Cortex of kidney (tissue), 1 donor: ENCODE measurements around the gene TESK2.
"Not testable (repeated sequence)": the region's sequence is repeated elsewhere in the genome, so short reads cannot be mapped to it uniquely, and the experiment has no call there.

Experiments
- DNase-seq: peaks from one replicate; lab custom pipeline; 2025; lab: John Stamatoyannopoulos, UW

Gene TESK2

DNA sequence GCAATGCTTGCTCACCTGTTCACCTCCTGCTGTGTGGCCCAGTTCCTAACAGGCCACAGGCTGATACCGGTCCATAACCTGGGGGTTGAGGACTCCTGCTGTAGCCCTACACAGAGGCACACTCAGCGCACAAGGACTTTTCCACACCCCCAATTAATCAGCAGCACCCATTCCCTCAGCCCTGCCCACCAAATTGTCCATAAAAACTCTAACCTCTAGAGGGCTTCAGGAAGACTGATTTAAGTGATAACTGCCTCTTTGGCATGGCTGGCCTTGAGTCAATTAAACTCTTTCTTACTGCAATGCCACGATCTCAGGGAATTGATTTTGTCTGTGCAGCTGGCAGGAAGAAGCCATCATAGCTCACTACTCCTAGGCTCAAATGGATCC is 79.5 kb downstream of the TESK2 start:
- no peak for DNase-seq

DNA sequence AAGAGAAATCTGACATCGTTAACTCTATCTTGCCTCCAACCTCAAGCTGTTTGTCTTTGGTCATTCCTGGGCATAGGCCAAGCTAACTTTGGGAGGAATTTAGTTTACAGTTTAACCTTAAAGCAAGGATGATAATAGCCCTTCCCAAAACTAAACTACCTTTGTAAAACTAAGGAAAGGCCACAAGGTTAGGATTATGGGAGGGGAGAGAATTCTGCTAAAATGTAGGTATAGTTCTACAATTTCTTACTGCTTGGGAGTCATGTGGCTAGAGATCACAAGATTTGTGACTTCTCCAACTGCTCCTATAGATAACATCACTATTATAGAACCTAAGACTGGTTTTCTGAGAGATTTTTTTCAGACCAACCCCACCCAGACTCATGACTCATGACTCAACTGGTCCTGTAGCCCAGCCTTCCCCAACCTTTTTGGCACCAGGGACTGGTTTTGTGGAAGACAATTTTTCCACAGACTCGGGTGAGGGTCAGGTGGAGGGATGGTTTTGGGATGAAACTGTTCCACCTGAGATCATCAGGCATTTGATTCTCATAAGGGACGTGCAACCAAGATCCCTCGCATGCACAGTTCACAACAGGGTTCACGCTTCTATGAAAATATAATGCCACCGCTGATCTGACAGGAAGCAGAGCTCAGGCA is 80.0 kb downstream of the TESK2 start:
- no peak for DNase-seq

DNA sequence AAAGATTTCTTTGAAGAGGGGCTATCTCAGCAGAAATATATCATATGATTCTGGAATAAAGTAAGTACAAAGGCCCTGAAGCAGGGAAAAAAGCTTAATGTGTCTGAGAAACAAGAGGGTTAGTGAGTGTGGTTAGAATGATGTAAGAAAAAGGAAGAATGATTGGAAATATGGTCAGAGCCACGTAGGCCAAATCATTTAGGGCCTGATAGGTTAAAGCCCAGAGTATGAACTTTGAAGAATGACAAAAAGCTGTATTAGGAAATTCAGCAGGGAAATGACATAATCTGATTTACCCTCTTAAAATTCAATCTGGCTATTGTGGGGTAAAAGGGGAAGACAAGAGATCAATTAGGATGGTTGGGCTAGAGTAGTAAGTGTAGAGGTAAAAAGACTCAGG is 81.7 kb downstream of the TESK2 start:
- no peak for DNase-seq

DNA sequence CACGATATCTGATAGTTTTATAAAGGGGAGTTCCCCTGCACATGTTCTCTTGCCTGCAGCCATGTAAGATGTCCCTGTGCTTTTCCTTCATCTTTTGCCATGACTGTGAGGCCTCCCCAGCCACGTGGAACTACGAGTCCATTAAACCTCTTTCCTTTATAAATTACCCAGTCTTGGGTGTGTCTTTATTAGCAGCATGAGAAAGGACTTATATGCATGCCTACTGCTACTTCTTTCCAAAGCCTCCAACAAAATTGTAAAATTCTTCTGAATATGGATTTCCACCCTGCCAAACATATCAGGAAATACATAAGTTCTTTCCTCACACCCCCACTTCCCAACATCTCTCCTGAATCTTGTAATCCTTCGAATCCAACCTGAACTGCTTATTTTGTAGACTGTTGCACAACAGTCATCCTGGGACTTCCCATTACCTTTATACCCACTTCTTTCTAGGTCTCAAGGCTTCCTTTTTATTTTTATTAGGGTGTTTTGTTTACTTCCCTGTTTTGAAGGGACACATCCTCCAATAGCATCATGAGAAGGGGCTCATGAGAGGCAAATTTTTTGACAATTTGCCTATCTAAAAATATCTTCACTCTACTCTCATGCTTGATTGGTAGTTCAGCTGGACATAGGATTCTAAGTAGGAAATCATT is 83.2 kb downstream of the TESK2 start:
- no peak for DNase-seq

DNA sequence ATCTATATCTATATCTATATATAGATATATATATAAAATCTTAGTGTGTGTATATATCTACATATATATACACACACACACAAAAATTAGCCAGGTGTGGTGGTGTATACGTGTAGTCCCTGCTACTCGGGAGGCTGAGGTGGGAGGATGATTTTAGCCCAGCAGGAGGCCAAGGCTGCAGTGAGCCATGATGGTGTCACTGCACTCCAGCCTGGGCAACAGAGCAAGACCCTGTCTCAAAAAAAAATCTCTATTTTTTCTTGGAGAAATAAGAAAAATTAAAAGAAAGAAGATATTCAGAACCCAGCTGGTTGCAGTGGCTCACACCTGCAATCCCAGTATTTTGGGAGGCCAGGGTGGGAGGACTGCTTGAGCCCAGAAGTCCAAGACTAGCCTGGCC is 85.3 kb downstream of the TESK2 start:
- no peak for DNase-seq

DNA sequence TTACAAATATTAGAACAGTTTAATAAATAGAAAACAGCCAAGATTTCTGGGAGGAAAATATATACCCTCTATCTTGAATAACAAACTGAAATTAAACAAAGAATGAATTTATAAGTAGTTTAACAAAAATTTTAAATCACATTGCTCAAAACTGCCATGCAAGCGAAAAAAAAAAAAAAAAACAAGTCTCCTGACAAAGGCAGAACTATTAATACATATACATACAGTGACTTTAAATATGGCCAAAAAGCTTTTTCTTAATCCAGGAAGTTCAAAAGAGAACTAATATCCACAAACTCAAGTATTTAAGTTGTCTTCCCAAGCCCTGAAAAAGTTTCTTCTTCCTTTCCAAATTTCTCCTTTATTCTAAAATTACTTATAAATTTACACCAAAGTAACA is 87.2 kb downstream of the TESK2 start:
- no peak for DNase-seq

DNA sequence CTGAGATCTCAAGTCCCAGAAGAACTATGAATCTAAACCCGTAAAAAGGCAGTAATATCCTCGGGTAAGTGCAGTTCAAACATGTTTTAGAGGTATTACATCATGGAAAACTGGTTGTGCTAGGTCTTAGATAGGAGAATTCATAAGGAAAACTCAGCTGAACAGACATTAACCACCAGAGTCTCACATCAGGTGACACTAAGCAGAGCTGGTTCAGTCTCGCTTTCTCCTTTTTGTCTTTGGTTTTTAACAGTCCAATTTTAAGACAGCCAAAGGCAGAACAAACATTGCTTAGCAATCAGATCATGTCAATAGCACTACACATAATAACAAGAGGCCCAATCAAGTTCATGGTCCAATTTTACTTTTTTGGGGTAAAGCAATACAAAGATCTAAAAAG is 87.7 kb downstream of the TESK2 start:
- DNase-seq = no peak

DNA sequence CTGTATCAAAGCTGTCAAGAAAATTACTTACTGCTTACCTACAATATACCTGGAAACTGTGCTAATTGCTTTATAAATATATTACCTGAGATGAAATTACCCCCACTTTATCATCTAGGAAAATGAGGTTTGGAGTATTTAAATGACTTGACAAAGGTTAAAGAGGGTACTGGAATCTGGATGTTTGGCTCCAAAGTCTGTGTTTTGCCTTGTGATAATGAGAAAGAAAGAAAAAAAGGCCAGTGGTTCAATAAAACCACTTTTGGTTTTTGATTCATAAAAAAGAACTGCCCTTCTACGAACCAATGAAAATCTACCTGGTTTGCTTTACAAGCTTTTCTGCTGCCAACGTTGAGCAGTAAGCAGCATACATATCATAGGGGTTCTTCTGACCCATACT is 89.4 kb downstream of the TESK2 start:
- no peak for DNase-seq

DNA sequence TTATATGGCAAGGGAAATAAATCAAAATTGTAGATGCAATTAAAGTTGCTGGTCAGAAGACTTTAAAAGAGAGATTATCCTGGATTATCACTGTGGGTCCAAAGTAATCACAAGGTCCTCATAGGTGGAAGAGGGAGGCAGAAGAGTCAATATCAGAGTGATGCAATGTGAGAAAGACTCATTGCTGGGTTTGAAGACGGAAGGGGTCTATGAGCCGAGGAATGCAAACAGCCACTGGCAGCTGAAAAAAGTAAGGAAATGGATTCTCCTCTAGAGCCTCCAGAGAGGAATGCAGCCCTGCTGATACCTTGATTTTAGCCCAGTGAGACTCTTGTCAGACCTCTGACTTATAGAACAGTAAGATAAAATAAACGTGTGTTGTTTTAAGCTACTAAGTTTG is 90.9 kb downstream of the TESK2 start:
- DNase-seq = no peak

DNA sequence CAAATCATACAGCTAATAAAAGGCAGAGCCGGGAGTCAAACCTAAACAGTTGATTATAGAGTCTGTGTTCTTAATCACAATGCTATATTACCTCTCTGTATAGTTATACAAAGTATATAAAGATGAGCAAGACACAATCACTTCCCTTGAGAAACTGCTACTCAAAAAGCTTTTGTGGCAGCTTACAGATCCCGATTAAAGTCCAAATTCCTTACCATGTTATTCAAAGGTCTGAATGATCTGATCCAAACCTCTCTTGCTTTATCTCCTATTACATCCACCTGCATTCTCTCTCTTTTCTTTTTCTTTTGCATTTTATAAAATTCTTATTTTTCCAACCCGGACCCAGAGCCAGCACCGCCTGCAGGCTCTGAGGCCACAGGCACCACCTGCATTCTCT is 93.7 kb downstream of the TESK2 start:
- no peak for DNase-seq

DNA sequence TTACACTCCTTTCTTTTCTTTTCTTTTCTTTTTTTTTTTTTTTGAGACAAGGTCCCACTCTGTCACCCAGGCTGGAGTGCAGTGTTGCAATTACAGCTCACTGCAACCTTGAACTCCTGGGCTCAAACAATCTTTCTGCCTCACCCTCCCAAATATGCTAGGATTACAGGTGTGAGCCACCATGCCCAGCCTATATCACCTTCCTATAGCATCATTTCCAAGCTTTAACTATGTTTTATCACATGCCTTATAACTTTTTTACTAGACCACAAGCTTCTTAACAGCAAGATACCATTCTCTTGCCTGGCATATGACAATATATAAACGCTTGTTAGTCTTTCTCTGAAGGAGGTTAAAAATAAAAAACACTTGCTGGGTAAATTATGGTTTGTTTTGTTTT is 95.4 kb downstream of the TESK2 start:
- DNase-seq = no peak

DNA sequence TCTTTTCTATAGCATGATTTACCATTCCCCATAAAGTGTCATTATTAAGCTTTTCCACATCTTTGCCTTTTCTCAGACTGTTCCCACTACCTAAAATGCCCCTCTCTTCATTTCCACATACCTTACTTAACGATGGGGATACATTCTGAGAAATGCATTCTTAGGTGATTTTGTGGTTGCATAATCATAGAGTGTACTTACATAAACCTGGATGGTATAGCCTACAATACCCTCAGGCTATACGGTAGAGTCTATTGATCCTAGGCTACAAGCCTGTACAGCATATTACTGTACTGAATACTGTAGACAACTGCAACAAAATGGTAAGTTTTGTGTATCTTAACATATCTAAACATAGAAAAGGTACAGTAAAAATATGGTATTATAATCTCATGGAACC is 95.9 kb downstream of the TESK2 start:
- no peak for DNase-seq

DNA sequence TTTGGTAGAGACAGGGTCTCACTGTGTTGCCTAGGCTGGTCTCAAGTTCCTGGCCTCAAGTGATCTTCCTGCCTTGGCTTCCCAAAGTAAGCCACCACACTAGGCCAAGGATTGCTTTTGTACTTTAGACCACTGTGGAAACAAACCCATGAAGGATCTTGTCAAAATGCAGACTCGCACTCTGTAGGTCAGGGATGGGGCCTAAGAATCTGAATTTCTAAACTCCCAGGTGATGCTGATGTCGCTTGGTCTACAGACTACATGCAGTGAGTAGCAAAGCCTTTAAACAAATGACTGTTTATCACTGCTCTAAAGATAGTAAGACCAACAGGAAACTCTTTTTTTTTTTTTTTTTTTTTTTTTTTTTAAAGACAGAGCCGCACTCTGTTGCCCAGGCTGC is 96.6 kb downstream of the TESK2 start:
- DNase-seq = no peak

DNA sequence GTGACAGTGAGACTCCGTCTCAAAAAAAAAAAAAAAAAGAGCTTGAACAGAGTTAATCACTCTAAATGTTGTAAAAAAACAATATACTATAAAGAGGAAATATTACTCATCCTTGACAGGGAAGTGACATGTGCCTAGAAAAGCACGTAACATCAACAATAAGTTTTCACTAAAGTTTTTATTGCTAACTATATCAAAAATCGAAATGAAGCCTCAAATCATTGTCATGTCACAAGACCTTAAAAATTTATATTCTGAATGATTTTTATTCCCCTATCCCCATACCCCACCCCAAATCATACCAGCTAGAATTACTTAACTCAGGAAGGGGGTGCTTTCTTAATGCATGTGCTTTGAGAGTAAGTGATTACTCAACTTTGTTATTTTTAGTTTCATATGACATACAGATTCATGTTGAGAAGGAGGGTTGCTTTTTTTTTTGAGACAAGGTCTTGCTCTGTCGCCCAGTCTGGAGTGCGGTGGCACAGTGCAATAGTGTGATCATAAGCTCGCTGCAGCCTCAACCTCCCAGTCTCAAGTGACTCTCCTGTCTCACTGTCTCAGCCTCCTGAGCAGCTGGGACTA is 97.2 kb downstream of the TESK2 start:
- no peak for DNase-seq

DNA sequence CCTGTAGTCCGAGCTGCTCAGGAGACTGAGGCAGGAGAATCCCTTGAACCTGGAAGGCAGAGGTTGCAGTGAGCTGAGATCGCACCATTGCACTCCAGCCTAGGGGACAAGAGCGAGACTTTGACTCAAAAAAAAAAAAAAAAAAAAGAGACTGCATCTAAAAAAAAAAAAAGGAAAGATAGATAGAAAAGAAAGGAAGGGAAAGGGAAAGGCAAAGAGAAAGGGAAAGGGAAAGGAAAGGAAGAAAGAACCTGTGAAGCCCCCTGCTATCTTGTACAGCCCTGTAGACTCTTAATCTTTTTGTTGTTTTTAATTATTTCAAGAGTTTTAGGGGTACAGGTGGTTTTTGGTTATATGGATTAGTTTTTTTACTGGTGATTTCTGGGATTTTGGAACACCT is 104.7 kb downstream of the TESK2 start:
- DNase-seq = no peak

DNA sequence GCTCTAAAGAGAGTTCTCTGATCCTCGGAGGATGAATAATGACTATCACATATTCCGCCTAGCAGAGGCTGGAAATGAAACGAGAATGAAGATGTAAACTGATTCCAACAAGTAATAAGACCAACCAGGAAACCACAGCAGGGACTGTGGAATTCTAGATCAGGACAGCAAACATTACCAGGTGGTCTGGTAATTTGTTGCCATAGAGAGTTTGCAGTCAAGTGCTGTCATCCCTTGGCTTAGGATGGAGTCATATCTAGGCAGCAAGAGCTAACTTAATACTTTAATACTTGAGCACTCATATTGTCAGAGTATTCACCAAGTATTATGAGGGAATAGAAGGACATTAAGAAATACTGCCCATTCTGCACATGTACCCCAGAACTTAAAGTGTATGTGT is 105.7 kb downstream of the TESK2 start:
- no peak for DNase-seq

DNA sequence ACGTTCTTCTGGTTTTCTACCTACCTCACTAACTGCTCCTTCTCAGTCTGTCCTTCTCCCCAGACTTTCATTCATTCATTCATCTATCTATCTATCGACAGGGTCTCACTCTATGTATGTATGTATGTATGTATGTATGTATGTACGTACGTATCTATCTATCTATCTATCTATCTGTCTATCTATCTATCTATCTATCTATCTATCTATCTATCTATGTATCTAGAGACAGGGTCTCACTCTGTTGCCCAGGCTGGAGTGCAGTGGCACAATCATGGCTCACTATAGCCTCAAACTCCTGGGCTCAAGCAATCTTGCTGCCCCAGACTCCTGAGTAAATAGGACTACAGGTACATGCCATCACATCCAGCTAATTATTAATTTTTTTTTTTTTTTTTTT is 106.8 kb downstream of the TESK2 start:
- DNase-seq = not testable (repeated sequence)

DNA sequence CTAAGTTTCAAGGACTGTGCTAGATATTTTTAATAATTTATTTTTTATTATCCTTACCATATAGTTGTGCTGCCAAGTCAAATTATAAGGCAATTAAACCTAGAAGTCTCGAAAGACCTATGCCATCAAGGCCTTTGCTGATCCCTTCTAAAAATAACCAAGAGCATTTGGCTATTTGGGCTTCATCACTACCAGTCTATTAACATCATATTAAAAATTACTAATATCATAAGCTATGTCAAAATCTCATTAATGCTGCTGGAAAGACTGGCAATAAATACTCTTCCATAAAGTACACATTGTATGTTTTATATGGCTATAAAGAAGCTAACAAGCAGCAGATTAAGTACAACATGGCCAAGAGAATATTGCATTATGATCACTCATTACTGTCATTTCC is 107.8 kb downstream of the TESK2 start:
- no peak for DNase-seq

DNA sequence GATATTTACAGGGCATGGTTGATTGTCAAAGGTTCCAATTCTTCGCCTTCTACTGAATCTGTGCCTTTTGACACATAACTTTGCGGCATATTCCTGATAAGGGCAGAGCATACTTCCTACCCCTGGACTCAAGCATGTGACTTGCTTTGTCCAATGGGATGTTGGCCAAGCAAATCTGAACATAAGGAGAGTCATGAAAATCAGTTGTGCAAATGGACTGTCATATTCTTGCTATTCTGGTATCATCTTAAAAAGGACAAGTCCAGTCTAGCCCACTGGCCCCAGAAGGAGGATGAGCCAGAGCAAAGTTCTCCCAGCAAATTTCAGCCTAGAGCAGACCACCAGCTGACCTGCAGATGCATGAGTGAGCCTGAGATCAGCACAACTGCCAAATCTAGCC is 109.7 kb downstream of the TESK2 start:
- DNase-seq = no peak

DNA sequence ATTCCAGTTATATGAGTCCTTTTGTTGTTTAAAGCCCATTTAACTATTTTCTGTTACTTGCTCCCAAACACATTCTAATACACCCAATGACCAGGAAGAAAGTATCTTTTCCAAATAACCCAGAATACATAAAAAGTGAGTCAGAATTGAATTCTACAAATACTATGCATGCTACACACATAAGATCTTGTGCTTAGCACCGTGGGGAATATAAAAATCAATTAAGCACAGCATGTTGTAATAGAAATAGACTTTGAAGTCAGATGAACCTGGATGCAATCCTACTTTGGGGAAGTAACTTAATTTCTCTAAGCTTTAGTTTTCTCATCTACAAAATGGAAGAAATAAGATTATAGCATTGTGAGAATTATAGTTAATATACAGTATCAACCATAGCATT is 110.2 kb downstream of the TESK2 start:
- DNase-seq = no peak

DNA sequence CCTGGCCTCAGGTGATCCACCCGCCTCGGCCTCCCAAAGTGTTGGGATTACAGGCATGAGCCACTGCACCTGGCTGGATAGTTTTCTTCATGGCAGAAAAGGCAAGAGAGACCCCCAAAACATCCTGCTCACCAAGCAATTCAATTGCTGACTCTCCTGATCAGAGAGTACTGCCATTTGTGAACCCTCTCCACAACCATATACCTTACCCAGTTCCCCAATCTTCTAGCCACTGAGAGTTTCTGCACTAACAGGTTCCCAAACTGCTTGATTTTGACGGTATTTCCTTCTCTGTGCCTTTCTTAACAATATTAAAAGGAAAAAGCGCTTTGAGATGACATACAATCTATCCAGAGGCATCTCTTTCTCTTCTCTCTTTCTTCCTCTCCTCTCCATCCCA is 110.8 kb downstream of the TESK2 start:
- no peak for DNase-seq

DNA sequence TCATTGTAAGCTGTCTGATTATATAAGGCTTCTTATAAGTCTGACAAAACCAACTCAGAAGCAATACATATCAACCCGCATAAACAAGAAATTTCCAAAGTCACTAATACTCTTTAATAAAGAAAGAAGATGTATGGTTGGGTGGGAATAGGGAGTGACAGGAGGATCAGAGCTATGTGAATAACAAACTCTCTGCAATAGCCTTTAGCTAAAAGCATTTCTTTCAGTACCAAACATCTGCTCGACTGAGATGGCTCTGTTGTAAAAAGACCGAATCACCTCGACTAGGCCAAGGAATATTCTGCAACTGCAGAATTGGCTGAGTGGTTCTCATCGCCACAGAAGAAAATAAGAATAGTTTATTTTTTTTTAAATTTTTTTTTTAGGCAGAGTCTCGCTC is 111.4 kb downstream of the TESK2 start:
- DNase-seq = no peak

DNA sequence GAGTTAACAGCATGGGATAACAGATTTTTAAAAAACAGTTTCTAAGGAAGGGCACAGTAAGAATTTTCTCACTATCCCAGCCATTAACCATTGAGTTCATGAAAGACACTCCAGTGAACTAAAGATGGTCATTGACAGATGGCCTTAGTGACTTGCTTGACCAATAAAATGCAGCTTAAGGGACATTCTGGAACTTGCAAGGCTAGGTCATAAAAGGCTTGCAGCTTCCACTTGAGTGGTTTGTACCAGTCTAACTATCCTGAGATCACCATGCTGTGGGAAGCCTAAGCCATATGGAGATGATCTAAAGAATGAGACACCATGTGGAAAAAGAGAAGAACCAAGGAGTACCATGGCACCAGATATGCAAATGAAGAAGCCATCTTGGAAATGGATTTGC is 112.8 kb downstream of the TESK2 start:
- DNase-seq = no peak
